HG02678 (cell line): ENCODE measurements around the gene KRTAP10-10.
"Not testable (repeated sequence)": the region's sequence is repeated elsewhere in the genome, so short reads cannot be mapped to it uniquely, and the experiment has no call there.

Source experiments
- ATAC-seq: cut with Tn5 transposase; IDR thresholded peaks from one replicate; pipeline ENCODE4 v1.9.1; 2021; ENCODE audit warnings: mild to moderate bottlenecking, moderate library complexity; ENCODE audit not compliant: unreplicated experiment

Gene KRTAP10-10

DNA sequence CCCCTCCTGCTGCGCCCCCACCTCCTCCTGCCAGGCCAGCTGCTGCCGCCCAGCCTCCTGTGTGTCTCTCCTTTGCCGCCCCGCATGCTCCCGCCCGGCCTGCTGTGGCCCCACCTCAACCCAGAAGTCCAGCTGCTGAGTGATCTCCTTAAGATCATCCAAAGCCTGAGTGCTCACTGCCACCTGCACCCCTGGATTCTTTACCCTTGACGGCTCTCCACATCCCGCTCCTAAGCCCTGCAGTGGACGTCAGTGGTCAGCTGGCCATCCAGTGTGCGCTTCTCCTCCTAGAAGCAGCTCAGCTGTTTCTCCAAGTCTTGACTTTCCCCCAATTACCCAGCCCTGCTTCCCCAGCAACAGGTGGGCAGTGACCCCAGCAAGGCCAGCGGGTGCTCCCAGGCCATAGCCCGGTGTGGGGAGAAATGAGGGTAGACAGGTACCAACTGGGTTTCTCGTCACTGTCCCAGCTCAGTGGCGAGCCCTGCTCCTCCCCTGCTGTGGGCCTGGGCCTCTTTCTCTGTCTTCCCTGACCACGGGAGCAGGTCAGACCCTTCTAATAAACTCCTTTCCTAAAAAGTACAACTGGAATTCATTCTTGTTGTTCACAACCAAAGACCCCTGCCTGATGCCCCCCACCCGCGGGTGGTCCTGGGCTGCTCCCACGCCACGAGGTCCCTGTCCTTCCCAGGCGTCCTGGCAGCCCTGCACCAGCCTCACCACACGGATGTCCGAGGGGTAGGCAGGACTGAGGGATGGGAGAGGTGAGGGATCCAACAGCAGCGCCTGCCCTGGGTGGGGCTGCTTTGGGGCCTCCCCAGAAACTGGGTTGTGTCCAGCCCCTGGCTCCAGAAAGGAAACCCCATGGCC is 35.3 kb upstream of the KRTAP10-10 start:
- no peak for ATAC-seq

GRCh38 chr21:44602463-44602850 is 34.7 kb upstream of the KRTAP10-10 start:
- ATAC-seq = no peak

- no peak for ATAC-seq
Measured at GRCh38 chr21:44603109-44603875, 33.9 kb upstream of the KRTAP10-10 start.

DNA sequence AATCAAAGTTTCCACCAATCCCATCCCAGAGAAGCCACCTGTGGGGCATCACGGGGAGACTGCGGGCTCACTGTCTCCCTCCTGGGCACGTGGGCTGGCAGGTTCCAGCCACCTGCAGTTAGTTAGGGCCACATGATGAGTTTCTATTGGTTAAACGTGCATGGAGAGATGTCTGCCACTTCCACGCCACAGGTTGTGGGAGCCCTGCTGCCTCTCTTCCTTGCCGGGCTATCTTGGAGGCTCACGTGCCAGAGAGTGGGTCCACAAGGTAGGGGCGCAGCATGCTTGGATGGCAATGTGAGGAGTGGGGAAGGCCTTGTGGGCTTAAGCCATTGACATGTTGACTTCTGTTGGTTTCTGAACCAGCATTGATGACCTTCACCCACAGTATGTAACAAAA is 33.2 kb upstream of the KRTAP10-10 start:
- no peak for ATAC-seq

DNA sequence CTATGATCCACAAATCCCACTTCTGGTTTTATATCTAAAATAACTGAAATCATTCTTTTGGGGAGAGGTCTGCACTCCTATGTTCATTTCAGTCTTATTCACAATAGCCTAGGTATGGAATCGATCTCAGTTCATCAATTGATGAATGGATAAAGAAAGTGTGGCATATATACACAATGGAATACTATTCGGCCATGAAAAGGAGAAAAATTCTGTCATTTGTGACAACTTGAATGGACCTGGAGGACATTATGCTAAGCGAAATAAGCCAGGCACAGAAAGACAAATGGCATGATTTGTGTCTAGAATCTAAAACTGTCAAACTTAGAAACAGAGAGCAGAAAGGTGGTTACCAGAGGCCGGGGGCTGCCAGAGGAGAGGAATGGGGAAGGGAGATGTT is 30.7 kb upstream of the KRTAP10-10 start:
- ATAC-seq = no peak

- ATAC-seq = no peak
Measured at GRCh38 chr21:44609193-44609592, 28.0 kb upstream of the KRTAP10-10 start.

DNA sequence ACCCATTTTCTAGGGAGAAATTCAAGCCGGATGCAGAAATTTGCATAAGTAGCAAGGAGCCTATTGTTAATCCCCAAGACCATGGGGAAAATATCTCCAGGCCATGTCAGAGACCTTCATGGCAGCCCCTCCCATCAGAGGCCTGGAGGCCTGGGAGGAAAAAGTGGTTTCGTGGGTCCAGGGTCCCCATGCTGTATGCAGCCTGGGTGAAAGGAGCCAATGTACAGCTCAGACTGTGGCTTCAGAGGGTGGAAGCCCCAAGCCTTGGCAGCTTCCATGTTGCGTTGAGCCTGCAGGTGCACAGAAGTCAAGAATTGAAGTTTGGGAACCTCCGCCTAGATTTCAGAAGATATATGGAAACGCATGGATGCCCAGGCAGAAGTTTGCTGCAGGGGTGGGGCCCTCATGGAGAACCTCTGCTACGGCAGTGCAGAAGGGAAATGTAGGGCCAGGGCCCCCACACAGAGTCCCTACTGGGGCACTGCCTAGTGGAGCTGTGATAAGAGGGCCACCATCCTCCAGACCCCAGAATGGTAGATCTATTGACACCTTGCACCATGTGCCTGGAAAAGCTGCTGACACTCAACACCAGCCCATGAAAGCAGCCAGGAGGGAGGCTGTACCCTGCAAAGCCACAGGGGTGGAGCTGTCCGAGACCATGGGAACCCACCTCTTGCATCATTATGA is 26.9 kb upstream of the KRTAP10-10 start:
- not testable (repeated sequence) for ATAC-seq

- no peak for ATAC-seq
Measured at GRCh38 chr21:44611551-44611950, 25.6 kb upstream of the KRTAP10-10 start.

- ATAC-seq = no peak
Measured at GRCh38 chr21:44612029-44612486, 25.1 kb upstream of the KRTAP10-10 start, which contains the start of gene KRTAP10-8. Gene KRTAP10-8, plus strand, starts transcription at chr21:44612079. Its CDS starts 22 bp downstream, at chr21:44612101.

DNA sequence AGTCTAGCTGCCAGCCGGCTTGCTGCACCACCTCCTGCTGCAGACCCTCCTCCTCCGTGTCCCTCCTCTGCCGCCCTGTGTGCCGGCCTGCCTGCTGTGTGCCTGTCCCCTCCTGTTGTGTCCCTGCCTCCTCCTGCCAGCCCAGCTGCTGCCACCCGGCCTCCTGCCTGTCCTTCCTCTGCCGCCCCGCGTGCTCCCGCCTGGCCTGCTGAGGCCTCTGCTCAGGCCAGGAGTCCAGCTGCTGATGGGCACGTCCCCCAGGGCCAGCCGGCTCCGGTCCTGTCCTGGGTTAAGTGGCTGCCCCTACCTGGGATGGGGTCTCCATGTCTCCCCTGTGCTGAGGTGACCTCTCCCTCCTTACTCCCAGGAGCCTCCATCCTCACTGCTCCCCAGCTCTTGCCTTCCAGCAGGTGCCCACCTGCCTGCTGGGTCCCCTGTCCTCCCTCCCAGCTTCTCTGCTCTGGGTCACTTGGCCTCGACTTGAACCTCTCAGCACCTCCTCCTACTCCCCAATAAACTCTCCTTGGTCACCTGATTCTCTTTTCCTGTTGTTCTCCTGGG is 24.4 kb upstream of the KRTAP10-10 start:
- ATAC-seq = no peak

DNA sequence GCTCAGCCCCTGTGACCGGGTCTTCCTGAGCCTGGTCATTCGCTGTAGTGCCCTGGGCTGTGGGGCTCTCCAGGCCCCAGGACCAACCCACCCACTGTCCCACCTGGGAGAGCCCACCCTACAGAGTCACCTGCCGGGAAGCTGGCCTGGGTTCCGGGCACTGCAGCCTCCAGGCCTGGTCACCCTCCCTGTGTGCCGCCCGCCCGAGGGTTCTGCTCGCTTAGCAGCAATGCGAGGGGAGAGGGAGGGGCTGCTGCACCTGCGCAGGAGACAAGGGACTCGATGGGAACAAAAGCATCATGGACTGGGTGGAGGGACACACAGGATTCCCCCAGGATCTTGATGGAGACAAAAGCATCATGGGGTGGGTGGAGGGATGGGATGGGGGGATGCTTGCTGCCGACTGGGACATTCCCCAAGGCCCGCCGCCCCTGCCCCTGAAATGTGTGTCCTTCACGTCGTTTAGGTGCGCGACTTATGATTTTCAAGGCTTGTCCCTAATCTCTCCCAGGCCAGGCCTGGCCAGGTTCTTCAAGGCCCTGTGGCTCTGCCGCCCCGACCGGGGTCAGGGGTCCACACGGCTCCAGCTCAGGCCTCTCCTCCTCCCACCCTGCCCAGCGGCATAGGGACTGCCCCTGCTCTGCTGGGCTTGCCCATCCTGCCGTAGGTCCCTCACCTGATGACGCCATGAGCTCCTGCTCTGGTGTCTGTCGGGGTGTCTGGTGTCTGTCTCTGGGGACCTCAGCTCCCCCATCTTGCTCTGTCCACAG is 23.6 kb upstream of the KRTAP10-10 start:
- no peak for ATAC-seq

DNA sequence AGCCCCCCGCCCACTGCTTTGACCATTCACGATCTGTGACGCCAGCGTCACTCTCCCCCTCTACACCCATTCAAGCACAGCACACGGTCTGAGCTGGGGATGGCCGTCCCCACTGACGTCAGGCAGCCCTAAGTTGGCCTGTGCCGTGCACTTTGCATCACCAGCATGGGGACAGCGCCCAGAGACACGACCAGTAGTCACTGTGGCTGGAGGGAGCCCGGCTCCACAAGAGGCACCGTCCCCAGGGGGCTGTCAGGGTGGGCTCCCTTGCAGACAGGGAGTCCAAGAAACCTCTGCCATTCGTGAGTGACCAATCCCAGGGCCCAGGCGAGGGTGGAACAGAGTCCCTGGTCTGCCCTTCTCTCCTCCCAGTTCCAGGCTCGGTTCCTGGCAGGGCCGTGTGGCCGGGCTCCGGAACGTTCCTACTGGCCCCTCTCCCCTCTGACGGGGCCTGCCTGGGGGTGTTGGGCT is 23.0 kb upstream of the KRTAP10-10 start:
- ATAC-seq = no peak

GRCh38 chr21:44614961-44615391 is 22.2 kb upstream of the KRTAP10-10 start:
- ATAC-seq = no peak

DNA sequence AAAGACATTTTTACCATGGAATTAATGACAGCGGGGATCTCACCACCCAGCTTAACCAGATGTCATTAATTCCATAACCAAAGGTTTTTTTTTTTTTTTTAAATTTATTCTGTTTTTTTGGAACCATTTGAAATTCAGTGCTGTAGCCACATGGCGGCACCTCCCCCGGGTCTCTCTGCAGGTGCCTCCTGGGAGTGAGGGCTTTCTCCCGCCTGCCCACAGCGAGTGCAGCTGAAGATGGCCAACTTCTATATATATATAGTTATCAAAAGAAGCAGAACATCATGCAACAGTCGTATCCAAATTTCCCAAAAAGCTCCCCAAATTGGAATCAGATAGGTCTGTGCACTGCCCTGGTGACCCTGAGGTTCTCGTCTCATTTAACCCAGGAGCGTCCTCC is 21.7 kb upstream of the KRTAP10-10 start:
- no peak for ATAC-seq

DNA sequence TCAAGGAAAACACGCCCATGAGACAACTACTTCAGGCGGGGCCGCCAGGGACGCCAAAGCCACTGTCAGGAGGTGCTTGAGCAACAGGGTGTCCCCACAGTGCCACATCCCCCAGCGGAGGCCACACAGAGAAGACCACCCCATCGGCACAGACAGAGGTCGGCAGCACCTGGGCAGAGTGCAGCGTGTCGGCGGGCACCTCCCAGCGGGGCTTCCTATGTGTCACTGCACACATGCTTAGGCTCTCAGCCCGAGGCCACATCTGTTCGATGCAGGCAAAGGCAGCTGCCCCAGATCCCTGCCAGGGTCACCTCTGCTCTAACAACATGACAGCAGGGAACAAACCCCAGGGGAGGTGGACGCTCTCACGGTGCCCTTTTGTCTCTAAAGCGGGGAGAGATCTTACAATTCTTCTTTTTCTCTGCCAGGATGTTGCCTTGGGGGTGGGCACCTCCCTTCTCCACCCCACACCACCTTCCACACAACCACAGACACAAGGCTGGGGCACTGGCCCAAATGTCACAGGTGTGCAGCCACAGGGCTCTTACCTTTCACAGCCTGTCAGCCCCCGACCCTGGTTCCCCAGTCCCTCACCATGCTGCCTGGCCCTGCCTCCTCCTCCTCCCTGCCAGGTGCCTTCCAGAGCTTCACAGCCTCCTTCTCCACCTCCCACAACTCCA is 21.1 kb upstream of the KRTAP10-10 start:
- no peak for ATAC-seq

DNA sequence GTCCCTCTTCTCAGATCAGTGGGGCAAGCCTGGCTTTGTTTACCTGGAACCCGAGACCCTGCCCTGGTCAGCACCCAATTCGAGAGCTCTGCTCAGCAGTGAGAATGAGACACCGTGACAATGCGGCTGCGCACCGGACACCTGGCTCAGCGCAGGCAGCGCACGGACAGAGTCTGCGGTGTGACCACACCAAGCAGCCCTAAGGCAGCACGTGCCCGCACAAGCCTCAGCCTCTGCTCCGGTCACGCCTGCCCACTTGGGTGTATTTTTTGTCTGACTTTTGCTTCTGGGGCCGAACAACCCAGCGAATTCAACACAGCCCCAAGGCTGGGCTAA is 20.6 kb upstream of the KRTAP10-10 start:
- no peak for ATAC-seq

DNA sequence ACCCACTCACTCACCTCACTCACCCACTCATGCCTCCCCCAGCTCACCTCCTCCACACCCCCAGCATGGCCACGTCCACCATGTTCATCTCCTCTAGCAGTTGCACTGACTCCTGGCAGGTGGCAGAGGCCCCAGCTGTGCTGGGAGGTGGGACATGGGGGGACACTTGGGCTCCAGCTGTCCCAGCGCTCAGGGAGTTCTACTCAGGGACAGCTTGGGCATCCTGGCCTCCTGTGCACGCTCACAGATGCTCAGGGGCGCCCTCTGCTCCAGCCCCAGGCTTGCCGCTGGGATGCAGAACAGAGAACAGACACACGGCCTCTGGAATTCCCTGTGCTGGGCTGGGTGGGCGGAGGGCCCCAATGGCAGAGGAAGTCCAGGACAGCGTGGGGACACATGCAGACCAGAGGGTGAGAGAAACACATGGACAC is 20.1 kb upstream of the KRTAP10-10 start:
- ATAC-seq = no peak

DNA sequence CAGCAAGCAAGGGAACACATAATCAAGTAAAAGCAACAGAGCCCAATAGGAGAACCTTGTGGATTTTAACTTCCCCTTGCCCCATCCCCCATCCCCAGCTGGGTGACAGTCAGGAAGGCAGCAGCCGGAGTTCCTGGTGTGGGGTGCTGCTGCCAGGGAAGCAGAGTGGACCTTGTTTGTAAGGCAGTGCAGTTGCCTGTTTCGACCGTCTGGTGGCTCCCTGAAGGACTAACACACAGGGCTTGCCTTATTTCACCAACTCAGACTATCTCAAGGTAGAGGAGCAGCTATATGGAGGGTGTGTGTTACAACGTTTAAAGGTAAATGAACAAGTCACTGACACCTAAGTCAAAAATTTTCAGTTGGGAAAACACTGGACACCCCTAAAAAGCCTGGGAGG is 18.7 kb upstream of the KRTAP10-10 start:
- ATAC-seq = no peak

DNA sequence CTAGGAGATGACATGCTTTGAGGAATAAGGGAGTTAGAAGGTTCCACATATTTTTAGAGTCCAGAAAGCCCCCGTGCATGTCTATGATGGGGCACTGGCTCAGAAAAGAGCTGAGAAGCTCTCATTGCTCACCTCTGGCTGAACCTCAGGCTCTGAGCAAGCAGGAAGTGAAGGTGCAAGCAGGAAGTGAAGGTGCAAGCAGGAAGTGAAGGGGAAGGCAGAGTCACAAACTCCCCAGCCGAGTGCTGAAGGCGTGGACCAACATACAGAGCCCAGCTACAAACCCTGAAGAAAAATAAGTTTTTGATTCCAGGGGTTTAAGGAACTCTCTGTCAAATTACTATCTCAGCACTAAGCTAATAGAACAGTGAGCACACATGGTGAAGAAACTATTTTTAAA is 18.2 kb upstream of the KRTAP10-10 start:
- ATAC-seq = no peak

DNA sequence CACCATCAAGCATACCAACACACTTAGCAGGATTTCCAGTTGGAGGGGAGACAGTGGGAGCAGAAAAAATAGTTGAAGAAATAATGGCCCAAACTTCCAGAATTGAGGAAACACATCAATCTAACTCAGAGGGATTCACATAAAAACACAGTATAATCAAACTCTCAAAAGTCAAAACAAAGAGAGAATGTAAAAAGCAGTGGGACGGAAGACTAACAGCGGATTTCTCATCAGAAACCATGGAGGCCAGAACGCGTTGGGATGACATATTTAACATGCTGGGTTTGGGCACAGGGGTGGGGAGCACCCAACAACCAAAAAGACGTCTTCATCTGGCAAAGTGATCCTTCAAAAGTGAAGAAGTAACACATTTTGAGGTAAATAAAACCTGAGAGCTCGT is 17.3 kb upstream of the KRTAP10-10 start:
- no peak for ATAC-seq
